Measurements from ENCODE around the gene CPAMD8.

CPAMD8 gene

DNA sequence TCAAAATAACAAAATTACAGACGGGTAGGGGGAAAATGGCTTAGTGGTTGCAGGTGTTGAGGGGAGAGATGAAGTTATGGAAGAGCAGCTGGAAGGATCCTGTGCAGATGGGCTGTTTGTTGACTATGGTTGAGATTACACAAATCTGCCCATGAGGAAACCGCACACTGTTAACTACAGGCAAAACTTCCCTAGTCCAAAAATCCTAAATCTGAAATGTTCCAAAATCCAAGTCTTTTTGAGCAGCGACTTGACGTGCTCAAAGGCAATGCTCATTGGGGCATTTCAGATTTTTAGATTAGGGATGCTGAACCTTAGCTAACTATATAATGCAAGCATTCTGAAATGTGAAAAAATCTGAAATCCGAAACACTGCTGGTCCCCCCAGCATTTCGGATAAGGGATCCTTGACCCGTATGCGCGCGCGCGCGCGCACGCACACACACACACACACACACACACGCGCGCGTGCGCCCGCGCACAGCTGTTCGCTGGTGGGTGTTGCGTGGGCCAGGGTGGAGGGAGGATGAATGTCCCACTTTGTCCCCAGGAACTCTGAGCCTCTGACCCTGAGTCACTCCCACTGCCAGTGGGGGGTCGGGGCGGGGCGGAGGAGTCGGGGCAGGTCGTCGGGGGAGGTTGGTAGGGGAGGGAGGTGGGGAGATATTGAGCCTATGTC is 131.0 kb downstream of the CPAMD8 start:
- no peak for DNase-seq (ENCODE audit: low read depth in 4 of 4, low spot score in 1 of 4)

DNA sequence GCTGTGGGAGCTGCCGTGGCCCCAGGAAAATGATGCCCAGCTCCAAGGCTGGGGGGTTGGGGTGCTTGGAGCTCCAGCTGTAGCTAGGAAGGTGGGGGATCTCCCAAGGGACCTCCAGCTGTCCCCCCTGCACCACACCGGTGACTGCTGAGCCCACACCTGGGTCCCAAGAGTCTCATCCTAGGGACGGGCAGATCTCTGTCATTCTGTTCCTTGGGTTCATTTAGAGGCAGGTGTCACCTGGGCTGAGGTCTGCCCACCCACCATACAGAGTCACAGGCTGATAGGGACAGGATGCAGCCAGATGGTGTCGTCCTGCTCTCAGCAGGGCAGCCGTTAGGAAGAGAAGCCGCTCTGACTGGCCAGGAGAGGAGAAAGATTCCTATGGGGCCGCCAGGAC is 132.5 kb downstream of the CPAMD8 start:
- DNase-seq (ENCODE audit: low read depth in 4 of 4, low spot score in 1 of 4) = no peak

DNA sequence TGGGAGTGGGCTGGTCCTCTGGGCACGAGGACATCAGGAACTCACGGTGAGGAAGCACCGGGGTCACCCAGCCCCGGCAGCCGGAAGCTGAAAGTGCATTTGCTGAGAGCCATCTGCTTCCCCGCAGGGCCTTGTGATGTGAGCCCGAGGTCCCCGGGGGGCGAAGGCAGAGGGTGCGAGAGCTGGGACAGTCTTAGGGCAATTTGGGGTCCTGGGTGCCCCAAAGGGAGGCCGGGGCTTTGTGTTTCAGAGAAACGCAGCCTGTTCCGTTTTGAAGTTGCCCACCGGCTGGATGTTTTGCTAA is 133.0 kb downstream of the CPAMD8 start:
- DNase-seq (ENCODE audit: low read depth in 4 of 4, low spot score in 1 of 4) = no peak

DNA sequence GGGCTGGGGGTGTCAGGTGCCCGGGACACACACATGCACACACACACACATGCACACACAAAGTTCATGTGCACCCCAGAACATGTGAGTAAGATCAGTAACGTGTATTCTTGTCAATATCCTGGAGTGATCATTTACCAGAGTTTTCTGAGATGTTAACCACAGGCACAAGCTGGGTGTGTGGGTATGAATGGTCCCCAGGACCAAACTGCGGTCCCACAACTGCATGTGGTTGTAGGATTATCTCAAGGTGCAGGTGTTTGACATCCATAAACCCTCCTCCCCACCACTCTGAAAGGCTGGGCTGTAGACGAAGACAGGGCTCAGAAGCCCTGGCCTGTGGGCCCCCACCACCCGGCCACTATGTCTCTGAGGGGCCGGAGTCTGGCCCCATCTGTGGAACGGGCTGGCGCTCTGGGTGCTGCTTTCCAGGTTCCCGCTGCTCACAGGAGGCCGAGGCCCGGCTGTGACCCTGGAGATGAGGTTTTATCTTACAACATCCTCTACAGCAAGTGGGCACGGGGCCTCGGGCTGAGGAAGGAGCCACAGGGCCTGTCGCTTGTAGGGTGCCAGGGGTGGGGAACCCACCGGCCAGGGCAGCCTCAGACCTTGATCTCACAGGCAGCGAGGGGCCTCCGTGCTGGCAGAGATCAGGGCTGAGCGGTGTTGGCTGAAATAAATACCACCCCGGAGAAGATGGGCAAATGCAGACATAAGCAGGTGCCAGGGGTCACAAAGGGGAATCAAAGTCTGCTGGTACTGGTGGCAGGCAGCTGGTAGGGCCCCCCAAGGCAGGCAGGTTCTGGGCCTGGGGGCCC is 133.5 kb downstream of the CPAMD8 start:
- no peak for DNase-seq (ENCODE audit: low read depth in 4 of 4, low spot score in 1 of 4)

DNA sequence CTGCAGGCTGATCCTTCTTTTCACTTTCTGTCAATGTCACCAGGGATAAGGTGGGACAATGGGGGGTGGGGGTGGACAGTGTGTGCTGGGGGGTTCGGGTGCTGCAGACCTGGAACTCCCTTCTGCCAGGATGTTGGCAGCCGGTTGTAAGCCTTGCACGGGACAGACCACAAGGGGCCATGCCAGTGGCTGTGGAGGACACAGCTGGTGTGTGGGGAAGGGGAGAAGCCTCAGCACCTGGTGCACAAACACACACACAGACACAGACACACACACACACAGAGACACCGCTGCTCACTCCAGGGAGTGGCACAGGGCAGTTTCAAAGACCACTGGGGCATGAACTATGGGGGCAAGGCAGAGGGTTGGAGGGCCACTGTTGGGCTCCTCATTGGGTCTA is 134.2 kb downstream of the CPAMD8 start:
- DNase-seq (ENCODE audit: low read depth in 4 of 4, low spot score in 1 of 4) = no peak

DNA sequence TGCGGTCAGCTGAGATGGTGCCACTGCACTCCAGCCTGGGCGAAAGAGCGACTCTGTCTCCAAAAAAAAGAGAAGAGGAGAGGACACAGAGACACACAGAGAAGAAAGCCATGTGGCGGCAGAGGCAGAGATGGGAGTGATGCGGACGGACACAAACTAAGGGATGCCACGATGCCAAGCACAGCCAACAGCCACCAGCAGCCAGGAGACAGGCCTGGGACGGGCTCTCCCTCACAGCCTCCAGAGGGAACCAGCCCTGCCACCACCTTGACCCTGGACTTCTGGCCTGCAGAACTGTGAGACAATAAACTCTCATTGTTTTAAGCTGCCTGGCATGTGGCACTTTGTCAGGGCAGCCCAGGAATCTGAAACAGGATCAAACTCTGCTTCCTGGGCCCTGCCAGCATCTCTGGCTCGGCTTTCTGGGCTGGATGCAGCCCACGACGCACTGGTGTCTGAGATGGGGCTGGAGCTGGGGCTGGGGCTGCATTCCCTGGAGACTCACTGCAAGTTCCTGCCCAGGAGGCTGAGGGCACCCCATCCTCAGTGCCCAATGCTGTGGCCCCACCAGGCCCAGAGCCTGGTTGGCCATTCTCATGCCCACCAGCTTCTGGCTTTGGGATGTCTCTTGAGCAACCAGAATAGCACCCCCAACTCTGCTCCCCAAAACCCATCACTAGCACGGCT is 134.8 kb downstream of the CPAMD8 start:
- no peak for DNase-seq (ENCODE audit: low read depth in 4 of 4, low spot score in 1 of 4)

DNA sequence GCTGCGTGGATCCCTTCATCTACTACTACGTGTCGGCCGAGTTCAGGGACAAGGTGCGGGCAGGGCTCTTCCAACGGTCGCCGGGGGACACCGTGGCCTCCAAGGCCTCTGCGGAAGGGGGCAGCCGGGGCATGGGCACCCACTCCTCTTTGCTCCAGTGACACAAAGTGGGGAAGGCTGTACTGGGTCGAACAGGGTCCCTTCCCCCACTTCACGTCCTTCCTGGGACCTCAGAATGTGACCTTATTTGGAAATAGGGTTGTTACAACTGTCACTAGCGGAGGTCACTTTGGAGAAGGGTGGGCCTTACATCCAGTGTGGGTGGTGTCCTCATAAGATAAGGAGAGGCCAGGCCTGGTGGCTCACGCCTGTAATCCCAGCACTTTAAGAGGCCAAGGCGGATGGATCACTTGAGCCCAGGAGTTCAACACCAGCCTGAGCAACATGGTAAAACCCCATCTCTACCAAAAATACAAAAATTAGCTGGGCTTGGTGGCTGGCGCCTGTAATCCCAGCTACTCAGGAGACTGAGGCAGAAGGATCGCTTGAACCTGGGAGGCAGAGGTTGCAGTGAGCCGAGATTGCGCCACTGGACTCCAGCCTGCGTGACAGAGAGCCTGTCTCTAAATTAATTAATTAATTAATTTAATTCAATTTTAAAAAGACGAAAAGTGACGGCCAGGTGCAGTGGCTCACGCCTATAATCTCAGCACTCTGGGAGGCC is 136.0 kb downstream of the CPAMD8 start:
- DNase-seq (ENCODE audit: low read depth in 4 of 4, low spot score in 1 of 4) = no peak

DNA sequence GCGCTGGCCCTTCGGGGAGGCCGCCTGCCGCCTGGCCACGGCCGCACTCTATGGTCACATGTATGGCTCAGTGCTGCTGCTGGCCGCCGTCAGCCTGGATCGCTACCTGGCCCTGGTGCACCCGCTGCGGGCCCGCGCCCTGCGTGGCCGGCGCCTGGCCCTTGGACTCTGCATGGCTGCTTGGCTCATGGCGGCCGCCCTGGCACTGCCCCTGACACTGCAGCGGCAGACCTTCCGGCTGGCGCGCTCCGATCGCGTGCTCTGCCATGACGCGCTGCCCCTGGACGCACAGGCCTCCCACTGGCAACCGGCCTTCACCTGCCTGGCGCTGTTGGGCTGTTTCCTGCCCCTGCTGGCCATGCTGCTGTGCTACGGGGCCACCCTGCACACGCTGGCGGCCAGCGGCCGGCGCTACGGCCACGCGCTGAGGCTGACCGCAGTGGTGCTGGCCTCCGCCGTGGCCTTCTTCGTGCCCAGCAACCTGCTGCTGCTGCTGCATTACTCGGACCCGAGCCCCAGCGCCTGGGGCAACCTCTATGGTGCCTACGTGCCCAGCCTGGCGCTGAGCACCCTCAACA is 136.6 kb downstream of the CPAMD8 start:
- DNase-seq (ENCODE audit: low read depth in 4 of 4, low spot score in 1 of 4) = no peak

DNA sequence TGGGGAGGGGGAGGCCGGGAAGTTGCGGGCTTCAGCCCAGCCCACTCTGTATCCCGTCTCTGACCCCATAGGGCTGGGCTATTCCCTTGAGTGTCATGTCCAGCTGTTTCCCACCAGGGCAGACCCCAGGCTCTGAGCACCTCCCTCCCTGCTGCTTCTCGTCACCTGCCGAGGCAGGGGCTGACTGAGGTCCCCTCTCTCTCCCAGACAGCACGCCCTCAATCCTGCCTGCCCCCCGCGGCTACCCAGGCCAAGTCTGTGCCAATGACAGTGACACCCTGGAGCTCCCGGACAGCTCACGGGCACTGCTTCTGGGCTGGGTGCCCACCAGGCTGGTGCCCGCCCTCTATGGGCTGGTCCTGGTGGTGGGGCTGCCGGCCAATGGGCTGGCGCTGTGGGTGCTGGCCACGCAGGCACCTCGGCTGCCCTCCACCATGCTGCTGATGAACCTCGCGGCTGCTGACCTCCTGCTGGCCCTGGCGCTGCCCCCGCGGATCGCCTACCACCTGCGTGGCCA is 137.2 kb downstream of the CPAMD8 start:
- DNase-seq (ENCODE audit: low read depth in 4 of 4, low spot score in 1 of 4) = no peak

DNA sequence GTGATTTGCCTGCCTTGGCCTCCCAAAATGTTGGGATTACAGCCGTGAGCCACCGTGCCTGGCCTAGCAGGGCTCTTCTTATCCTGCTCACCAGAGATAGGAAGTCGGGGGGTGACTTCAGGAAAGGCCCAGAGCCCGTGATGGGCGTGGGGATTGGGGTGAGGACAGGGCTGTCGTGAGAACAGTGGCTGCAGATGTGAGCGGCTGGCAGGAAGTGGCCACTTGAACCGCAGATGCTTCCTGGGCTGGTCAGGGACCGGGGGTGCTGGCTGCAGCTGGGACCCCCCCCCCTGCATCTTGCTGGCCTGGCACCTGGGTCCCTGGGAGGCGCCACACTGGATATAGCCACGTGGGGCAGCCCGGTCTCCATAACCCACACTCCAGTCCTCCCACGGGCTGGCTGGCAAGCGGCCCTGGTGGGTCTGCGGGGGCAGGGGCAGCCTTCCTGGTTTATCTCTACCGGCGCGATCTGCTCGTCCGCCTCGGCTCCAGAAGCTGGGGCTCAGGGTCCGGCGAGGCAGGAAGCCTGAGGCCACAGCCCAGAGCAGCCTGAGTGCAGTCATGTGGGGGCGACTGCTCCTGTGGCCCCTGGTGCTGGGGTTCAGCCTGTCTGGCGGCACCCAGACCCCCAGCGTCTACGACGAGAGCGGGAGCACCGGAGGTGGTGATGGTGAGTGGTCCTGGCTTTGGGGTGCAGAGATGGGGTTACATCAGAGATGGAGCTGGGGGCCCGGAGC is 137.8 kb downstream of the CPAMD8 start, which contains the start of gene F2RL3:
Gene F2RL3, plus strand, starts transcription at position 371 of the 737 bp plus-strand sequence. Its CDS starts 191 bp downstream, at position 562.
- DNase-seq (ENCODE audit: low read depth in 4 of 4, low spot score in 1 of 4) = no peak

DNA sequence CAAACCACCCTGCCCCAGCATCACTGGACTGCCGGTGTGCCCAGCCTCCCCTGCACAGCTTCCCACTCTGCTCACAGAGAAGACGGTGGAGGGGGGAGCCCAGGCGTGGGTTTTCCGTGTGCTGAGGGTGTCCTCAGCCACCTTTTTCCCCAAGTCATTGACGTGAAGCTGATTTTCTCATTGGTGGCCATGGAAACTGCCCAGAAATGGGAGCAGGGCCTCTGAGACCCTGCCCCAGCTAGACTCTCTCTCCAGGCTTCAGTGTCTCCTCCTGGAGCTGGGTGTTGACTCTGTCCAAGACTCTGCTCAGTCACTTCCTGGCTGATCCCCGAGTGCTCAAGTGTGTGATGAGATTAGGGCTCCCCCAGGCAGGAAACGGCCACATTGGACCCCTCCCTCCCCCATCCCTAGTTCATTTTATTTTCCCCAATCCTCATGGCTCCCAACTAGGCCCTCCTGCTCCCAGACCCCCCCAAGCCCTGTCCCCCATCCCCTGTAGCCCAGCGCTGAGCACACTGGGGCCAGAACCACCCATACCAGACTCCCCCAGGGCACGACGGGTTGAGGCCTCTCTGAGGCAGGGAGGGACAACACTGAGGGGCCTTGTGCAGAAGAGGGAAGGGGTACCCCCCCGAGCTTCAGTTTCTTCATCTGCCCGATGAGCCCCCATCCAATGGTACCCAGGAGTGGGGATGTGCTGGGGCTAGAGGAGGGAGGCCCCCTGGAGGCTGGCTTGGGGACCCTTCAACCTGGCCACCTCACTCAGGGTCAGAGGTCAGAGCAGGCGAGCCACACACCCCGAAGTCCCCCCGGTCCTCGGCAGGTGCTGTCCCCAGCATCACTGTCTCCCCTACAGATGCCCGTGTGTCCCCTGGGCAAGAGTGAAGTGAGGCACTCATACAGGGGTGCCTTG is 139.0 kb downstream of the CPAMD8 start:
- DNase-seq (ENCODE audit: low read depth in 4 of 4, low spot score in 1 of 4) = no peak

DNA sequence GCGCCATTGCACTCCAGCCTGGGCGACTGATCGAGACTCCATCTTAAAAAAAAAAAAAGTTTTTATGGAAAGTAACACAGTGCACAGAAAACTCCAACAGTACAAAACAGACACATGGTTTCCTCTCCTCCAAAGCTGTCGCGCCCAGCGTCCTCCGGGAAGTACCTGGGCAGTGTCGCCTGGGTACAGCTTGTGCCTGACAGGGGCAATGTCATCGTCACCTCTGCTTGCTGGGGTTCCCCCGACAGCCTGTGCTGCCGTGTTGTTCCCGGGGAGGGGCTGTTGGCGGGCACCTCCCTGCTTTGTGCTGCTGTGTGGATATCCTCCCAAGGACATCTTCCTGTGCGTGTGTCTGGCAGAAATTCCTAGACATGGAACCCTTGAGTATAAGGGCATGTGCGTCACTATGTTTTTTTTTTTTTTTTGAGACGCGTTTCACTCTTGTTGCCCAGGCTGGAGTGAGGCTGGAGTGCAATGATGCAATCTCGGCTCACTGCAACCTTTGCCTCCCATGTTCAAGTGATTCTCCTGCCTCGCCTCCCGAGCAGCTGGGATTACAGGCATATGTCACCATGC is 140.2 kb downstream of the CPAMD8 start:
- no peak for DNase-seq (ENCODE audit: low read depth in 4 of 4, low spot score in 1 of 4)

DNA sequence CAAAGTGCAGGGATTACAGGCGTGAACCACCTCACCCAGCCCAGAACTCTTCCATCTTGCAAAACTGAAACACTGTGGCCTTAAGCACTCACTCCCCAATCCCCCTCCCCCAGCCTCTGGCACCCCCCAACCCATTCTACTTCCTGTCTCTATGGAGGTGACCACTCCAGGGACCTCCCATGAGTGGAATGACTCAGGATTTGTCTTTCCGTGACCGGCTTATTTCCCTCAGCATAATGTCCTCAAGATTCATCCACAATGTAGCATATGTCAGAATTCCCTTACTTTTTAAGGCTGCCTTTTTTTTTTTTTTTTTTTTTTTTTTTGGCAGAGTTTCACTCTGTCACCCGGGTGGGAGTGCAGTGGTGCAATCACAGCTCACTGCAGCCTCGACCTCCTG is 141.4 kb downstream of the CPAMD8 start:
- no peak for DNase-seq (ENCODE audit: low read depth in 4 of 4, low spot score in 1 of 4)

DNA sequence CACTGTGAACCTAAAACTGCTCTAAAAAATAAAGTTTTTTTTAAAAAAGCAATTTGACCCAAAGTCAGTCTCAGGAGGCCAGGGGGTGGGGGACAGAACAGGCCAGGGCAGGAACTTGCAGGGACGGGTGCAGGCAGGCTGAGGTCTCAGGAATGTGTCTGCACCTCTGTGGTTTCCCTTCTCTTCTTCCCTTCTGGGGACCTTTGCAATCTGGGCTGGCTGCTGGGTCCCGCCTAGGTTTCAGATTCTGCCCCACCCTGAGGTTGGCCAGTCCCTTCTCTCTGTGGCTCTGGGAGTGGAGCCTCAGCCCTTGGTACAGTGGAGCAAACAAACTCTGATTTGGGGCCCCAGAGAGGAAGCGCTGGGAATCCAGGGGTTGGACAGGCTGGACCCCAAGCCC is 143.1 kb downstream of the CPAMD8 start:
- no peak for DNase-seq (ENCODE audit: low read depth in 4 of 4, low spot score in 1 of 4)

DNA sequence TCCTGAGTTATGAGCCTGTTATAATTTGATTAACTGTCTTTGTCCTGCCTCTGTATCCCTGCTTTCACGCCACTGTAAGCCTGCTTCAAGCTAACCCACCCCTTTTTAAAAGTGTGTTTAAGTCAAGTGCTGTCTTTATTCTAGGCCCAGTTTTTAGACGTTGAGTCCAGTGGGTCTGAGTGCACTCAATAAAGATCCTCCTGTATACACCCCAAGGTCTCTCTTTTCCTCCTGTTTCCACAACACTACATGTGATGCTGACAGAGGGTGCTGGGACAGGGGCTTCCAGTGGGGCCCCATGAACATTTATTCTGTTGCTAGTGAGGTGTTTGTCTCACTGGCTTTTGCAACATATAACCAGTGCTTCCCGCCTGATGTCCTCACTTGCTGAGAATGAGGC is 144.5 kb downstream of the CPAMD8 start:
- DNase-seq (ENCODE audit: low read depth in 4 of 4, low spot score in 1 of 4) = no peak

DNA sequence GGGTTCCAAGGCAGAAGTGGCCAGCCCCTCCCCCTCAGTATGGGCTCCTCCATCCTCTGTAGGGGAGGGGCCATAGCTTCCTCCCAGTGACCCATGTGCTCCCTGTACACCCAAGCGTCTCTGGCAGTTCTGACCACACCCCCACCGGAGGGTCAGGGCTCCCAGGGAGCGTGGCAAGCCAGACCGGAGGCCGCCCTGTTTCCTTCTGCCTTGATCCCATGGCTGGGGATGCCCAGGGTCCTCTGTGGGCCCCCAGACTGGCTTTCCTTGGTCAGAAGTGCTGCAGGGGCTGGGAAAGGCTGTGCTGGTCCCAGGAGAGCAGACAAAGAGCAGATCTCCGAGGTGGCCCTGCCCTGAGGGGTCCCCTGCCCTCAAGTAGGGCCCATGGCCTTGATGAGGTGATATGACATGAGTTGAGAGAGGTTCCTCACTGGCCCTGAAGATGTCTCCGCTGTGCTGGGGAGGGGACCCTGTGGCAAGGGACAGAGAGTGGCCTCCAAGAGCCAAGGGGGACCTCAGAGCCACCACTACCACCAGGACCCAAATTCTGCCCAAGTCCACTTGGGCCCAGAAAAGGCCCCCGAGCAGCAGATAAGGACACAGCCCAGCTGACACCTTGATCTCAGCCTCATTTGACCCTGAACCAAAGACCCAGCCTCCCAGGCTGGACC is 145.6 kb downstream of the CPAMD8 start:
- DNase-seq (ENCODE audit: low read depth in 4 of 4, low spot score in 1 of 4) = no peak

DNA sequence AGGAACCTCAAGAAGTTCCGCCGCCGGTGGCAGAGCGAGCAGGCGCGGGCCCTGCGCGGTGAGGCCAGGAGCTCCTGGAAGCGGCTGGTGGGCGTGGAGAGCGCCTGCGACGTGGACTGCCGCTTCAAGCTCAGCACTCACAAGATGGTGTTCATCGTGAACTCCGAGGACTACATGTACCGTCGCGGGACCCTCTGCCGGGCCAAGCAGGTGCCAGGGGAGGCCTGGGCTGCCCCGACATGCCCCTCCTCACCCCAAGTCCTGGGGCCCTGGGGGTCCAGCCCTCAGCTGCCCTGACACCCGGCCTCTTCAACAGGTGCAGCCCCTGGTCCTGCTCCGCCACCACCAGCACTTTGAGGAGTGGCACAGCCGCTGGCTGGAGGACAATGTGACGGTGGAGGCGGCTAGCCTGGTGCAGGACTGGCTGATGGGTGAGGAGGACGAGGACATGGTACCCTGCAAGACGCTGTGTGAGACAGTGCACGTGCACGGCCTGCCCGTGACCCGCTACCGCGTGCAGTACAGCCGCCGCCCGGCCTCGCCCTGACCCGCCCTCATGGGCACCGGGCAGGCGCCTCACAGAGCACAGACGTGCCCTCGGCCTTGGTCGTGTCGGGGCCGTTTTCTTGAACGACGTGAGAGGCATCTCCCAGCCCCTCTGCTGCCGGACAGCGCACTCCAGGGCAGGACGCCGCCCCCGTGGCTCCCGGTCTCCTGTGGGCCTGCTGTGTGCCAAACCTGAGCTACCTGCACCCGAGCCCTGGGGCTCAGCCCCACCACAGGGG is 148.2 kb downstream of the CPAMD8 start:
- DNase-seq (ENCODE audit: low read depth in 4 of 4, low spot score in 1 of 4) = no peak

DNA sequence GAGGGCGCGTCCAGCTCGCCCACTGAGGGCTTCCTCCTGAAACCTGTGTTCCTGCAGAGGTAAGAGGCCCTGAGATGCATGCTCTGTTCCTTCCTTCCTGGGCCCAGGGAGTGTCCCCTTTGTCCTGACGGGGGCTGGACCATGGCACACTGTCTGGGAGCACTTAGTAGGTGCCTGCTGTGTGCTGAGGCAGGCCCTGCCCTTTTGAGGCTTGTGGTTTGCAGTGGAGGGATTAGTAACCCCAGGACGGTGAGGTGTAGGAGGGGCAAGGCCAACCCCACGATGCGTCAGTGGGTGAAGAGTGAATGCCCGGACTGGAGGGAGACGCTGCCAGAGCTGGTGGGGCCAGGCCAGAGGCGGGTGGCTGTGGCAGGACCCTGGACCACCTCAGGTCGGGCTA is 149.0 kb downstream of the CPAMD8 start:
- no peak for DNase-seq (ENCODE audit: low read depth in 4 of 4, low spot score in 1 of 4)

Measured in stimulated activated CD4-positive, alpha-beta T cell treated with anti-CD3 and anti-CD28 coated beads, Interleukin-1b, Interleukin-23, amount 100 ng/mL, for 24 hours (primary cell).